Smooth muscle cell (in vitro differentiated cells): ENCODE data around the gene KDM3B. TPM values are rescaled to one million over a fixed set of nuclear protein-coding genes. Genes with fewer than 3 reads are reported as not detected.

Experiments used
- DNase-seq: peaks from one replicate; lab custom pipeline; 2025; ENCODE audit not compliant: unreplicated experiment; lab: John Stamatoyannopoulos, UW
- H2AFZ ChIP-seq: fragments of 200-600 bp; sonication (generic); 2 replicates; pipeline ENCODE4 v1.6.0; 2016; ENCODE audit warnings: antibody characterized with exemption, low read depth, mild to moderate bottlenecking
- H3F3A ChIP-seq: fragments of 200-600 bp; sonication (generic); 2 replicates; pipeline ENCODE4 v1.6.0; 2017; ENCODE audit warnings: antibody characterized with exemption, low read depth
- H3K27ac ChIP-seq: fragments of 200-600 bp; sonication (generic); 2 replicates; pipeline ENCODE4 v1.5.1; 2016; ENCODE audit warnings: low read depth, mild to moderate bottlenecking
- H3K27me3 ChIP-seq: fragments of 200-600 bp; sonication (generic); 2 replicates; pipeline ENCODE4 v1.6.1; 2016; ENCODE audit warnings: low read depth, mild to moderate bottlenecking
- H3K36me3 ChIP-seq: fragments of 200-600 bp; sonication (generic); 2 replicates; pipeline ENCODE4 v1.5.1; 2016; ENCODE audit warnings: low read depth
- H3K4me1 ChIP-seq: fragments of 200-600 bp; sonication (generic); 2 replicates; pipeline ENCODE4 v1.5.1; 2016; ENCODE audit warnings: low read depth
- H3K4me2 ChIP-seq: fragments of 200-600 bp; sonication (generic); 2 replicates; pipeline ENCODE4 v1.6.0; 2016; ENCODE audit warnings: mild to moderate bottlenecking
- H3K4me3 ChIP-seq: fragments of 200-600 bp; sonication (generic); 2 replicates; pipeline ENCODE4 v1.5.1; 2016; ENCODE audit warnings: mild to moderate bottlenecking
- H3K79me2 ChIP-seq: fragments of 200-600 bp; sonication (generic); 2 replicates; pipeline ENCODE4 v1.6.0; 2016; ENCODE audit warnings: low read depth, mild to moderate bottlenecking
- H3K9ac ChIP-seq: fragments of 200-600 bp; sonication (generic); 2 replicates; pipeline ENCODE4 v1.6.0; 2016; ENCODE audit warnings: low read depth
- H3K9me3 ChIP-seq: fragments of 200-600 bp; sonication (generic); replicated peaks from 2 replicates; pipeline ENCODE4 v1.5.1; 2016; ENCODE audit warnings: low read depth
- H4K20me1 ChIP-seq: fragments of 200-600 bp; sonication (generic); 2 replicates; pipeline ENCODE4 v1.6.0; 2016; ENCODE audit warnings: low read depth
- WGBS: methylation state at CpG from one replicate; pipeline ENCODE4 v1.1.7; 2016; ENCODE audit warnings: low lambda C conversion rate; 5-methylcytosine and 5-hydroxymethylcytosine counted together
- polyA plus RNA-seq: library from polyadenylated mRNA; unstranded; fragments of >200 nt; fragmentation: Nextera tagmentation; extraction: Ambion mirVana; gene quantifications from 2 replicates; pipeline ENCODE4 v1.2.1, GENCODE V29; 2016
- total RNA-seq: library from RNA; depleted of rRNA; stranded (reverse); fragments of >200 nt; gene quantifications from 2 replicates; pipeline ENCODE4 v1.2.3, GENCODE V29; 2014
- TF ChIP-seq, protein P1 (sequence below): fragments of 200-600 bp; sonication (generic); IDR thresholded peaks from 2 replicates; pipeline ENCODE4 v1.5.1; 2017; ENCODE audit warnings: borderline replicate concordance, mild to moderate bottlenecking, antibody characterized with exemption; ENCODE audit not compliant: insufficient read depth, poor library complexity, severe bottlenecking

Gene KDM3B, protein sequence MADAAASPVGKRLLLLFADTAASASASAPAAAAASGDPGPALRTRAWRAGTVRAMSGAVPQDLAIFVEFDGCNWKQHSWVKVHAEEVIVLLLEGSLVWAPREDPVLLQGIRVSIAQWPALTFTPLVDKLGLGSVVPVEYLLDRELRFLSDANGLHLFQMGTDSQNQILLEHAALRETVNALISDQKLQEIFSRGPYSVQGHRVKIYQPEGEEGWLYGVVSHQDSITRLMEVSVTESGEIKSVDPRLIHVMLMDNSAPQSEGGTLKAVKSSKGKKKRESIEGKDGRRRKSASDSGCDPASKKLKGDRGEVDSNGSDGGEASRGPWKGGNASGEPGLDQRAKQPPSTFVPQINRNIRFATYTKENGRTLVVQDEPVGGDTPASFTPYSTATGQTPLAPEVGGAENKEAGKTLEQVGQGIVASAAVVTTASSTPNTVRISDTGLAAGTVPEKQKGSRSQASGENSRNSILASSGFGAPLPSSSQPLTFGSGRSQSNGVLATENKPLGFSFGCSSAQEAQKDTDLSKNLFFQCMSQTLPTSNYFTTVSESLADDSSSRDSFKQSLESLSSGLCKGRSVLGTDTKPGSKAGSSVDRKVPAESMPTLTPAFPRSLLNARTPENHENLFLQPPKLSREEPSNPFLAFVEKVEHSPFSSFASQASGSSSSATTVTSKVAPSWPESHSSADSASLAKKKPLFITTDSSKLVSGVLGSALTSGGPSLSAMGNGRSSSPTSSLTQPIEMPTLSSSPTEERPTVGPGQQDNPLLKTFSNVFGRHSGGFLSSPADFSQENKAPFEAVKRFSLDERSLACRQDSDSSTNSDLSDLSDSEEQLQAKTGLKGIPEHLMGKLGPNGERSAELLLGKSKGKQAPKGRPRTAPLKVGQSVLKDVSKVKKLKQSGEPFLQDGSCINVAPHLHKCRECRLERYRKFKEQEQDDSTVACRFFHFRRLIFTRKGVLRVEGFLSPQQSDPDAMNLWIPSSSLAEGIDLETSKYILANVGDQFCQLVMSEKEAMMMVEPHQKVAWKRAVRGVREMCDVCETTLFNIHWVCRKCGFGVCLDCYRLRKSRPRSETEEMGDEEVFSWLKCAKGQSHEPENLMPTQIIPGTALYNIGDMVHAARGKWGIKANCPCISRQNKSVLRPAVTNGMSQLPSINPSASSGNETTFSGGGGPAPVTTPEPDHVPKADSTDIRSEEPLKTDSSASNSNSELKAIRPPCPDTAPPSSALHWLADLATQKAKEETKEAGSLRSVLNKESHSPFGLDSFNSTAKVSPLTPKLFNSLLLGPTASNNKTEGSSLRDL (N-terminal part only)
- total RNA-seq: 43.1 and 54.3 TPM in 2 replicates
- polyA plus RNA-seq: 16.5 and 17.9 TPM in 2 replicates

DNA sequence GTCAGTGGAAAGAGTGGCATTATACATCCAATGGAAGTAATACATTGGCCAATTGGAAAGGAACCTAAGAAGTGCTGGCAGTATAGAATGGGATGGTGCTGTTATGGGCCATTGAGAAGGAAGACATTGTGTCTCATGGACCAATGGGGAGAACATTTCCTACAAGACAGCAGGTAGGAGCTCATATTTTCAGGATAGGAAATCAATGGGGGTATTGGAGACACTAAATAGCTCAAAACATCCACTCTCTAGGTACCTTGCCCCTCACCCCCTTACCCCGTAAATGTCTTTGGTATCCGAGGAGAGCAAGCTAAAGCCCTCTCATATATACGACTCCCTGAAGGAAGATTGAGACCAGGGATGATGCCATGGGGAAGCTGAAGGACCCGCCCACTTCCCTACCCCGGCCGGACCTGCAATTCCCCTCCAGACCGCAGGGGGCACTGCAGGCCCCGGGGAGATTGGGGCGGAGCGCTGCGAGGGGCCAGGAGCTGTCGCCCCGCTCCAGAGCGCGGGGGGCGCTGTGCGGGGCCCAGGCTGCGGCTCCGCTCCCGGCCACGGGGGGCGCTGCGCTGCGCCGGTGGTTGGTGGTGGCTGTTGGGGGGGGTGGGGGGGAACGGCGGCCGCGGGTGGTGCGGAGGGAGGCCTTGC, at the start of gene KDM3B:
Gene KDM3B, plus strand, starts transcription at position 615 of the 651 bp plus-strand sequence. CDS start 111 bp downstream, outside the sequence.
- WGBS: 9% methylated on average over 21 of the region's 30 CpGs
- peak within 1 kb of the TSS; percentile 90 for H3K9ac ChIP-seq
- H3K4me1 ChIP-seq: peaks cover 18% of the 10 kb centered on the region
- TF ChIP-seq, protein P1, sequence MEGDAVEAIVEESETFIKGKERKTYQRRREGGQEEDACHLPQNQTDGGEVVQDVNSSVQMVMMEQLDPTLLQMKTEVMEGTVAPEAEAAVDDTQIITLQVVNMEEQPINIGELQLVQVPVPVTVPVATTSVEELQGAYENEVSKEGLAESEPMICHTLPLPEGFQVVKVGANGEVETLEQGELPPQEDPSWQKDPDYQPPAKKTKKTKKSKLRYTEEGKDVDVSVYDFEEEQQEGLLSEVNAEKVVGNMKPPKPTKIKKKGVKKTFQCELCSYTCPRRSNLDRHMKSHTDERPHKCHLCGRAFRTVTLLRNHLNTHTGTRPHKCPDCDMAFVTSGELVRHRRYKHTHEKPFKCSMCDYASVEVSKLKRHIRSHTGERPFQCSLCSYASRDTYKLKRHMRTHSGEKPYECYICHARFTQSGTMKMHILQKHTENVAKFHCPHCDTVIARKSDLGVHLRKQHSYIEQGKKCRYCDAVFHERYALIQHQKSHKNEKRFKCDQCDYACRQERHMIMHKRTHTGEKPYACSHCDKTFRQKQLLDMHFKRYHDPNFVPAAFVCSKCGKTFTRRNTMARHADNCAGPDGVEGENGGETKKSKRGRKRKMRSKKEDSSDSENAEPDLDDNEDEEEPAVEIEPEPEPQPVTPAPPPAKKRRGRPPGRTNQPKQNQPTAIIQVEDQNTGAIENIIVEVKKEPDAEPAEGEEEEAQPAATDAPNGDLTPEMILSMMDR: peak; percentile 100
- H3K4me2 ChIP-seq: peak within 1 kb of the TSS; percentile 87
- peak within 1 kb of the TSS; percentile 96 for H3K4me3 ChIP-seq
- H3F3A ChIP-seq: peaks cover 51% of the 10 kb centered on the region
- H3K9me3 ChIP-seq: no peaks in the 10 kb centered on the region
- H3K36me3 ChIP-seq: no peaks in the 10 kb centered on the region
- H3K27ac ChIP-seq: peak within 1 kb of the TSS; percentile 83
- DNase-seq: peak; percentile 65
- H3K27me3 ChIP-seq: no peaks in the 10 kb centered on the region
- peak within 1 kb of the TSS; percentile 8 for H2AFZ ChIP-seq
- peaks cover 50% of the 10 kb centered on the region for H4K20me1 ChIP-seq
- peaks cover 37% of the 10 kb centered on the region for H3K79me2 ChIP-seq

DNA sequence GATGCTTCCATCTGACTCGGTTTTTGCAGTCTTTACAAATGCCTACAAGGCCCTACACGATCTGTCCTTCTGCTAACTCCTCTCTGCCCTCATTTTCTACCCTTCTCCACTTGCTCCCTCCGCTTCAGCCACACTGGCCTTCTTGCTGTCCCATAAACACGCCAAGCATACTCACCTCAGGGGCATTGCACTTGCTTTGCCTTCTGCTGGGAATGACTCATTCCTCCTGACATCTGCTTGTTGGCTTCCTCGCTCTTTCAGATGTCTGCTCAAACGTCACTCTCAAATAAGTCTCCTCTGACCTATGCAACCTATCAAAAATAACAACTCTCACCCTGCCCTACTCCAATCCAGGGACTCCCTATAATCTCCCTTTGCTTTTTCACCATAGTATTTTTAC, 49.1 kb upstream of the KDM3B start:
- Histone ChIP-seq H3K9ac (no peak overlapping the region), H2AFZ (no peak overlapping the region), H3K27me3 (no peaks in the 10 kb centered on the region), H3K4me3 (no peak overlapping the region), H3K36me3 (no peaks in the 10 kb centered on the region), H3F3A (no peaks in the 10 kb centered on the region), H3K9me3 (no peaks in the 10 kb centered on the region), H3K27ac (no peak overlapping the region), H3K4me1 (no peaks in the 10 kb centered on the region), H4K20me1 (no peaks in the 10 kb centered on the region), H3K79me2 (no peaks in the 10 kb centered on the region), H3K4me2 (no peak overlapping the region)
- no peak for DNase-seq
- WGBS: 72% methylated on average over 6 of the region's 6 CpGs
- TF ChIP-seq, protein P1: no peak

DNA sequence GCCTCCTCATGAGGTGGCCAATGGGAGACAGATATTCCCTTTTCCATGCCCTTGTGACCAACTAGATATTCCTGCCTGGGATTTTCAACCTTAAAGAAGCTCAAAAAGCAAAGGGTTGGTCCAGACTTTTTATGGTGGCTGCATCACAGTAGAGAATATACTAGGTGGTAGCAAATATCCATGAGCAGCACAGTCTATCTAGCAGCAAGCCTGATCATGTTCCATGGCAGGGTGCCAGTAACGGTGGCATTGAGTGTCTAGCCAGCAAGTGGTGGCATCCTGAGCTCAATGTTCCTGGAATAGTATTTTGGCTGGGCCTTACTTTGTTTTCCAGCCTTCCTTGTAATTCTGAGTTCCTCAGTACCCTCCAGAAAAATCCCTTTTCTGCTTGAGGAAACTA, 46.7 kb upstream of the KDM3B start:
- no peaks in the 10 kb centered on the region for H3F3A ChIP-seq
- H3K79me2 ChIP-seq: no peaks in the 10 kb centered on the region
- TF ChIP-seq, protein P1: no peak
- no peak overlapping the region for H3K4me2 ChIP-seq
- H3K4me1 ChIP-seq: no peaks in the 10 kb centered on the region
- no peak overlapping the region for H3K9ac ChIP-seq
- H3K27me3 ChIP-seq: no peaks in the 10 kb centered on the region
- H3K36me3 ChIP-seq: no peaks in the 10 kb centered on the region
- no peak overlapping the region for H2AFZ ChIP-seq
- no peak overlapping the region for H3K4me3 ChIP-seq
- DNase-seq: no peak
- no peaks in the 10 kb centered on the region for H4K20me1 ChIP-seq
- WGBS: 80% methylated on average over 1 of the region's 1 CpG
- H3K9me3 ChIP-seq: no peaks in the 10 kb centered on the region
- H3K27ac ChIP-seq: no peak overlapping the region
